Measurements from ENCODE around the gene VDAC1.

Gene VDAC1

GRCh38 chr5:134046801-134047686, 42.3 kb upstream of the VDAC1 start:
- TF ChIP-seq CTCF (conservative IDR thresholded peaks at IDR 0.05; ENCODE audit: low read depth), result no peak
- no peak for DNase-seq (ENCODE audit: low spot score)
- ChIA-PET POLR2A (ENCODE audit: low non-redundant PET) (no interaction called here), CTCF (interaction anchor here (0.6 kb wide), 1 partner anchor 17 kb away, joined by 4 read pairs; no protein-coding TSS in a partner anchor)
- H3K27ac ChIP-seq, result no peak overlapping the region; the same call in 1 of the 2 replicates

GRCh38 chr5:134046330-134046729, 41.6 kb upstream of the VDAC1 start:
- ChIA-PET POLR2A (ENCODE audit: low non-redundant PET) (no interaction called here), CTCF (no interaction called here)
- no peak for DNase-seq (ENCODE audit: low spot score)
- no peak overlapping the region for H3K27ac ChIP-seq
- no peak for TF ChIP-seq CTCF (conservative IDR thresholded peaks at IDR 0.05; ENCODE audit: low read depth)

- POLR2A ChIA-PET (ENCODE audit: low non-redundant PET), result no interaction called here
- no peak for TF ChIP-seq CTCF (conservative IDR thresholded peaks at IDR 0.05; ENCODE audit: low read depth)
- CTCF ChIA-PET, result interaction anchor here (0.6 to 5.8 kb wide), 7 partner anchors 17 to 543 kb away, joined by 3 to 219 read pairs (median 5); no protein-coding TSS in a partner anchor
- no peak for DNase-seq (ENCODE audit: low spot score)
- H3K27ac ChIP-seq, result no peak overlapping the region
Measured at GRCh38 chr5:134043793-134044792, 39.3 kb upstream of the VDAC1 start.

- TF ChIP-seq CTCF (conservative IDR thresholded peaks at IDR 0.05; ENCODE audit: low read depth), result no peak
- H3K27ac ChIP-seq, result no peak overlapping the region
- no peak for DNase-seq (ENCODE audit: low spot score)
- CTCF ChIA-PET, result interaction anchor here (0.5 to 5.8 kb wide), 6 partner anchors 11 to 925 kb away, joined by 3 to 219 read pairs (median 3); no protein-coding TSS in a partner anchor
- POLR2A ChIA-PET (ENCODE audit: low non-redundant PET), result no interaction called here
Measured at GRCh38 chr5:134041570-134042411, 37.0 kb upstream of the VDAC1 start.

- CTCF ChIA-PET, result no interaction called here
- no peak for TF ChIP-seq CTCF (conservative IDR thresholded peaks at IDR 0.05; ENCODE audit: low read depth)
- no peak for DNase-seq (ENCODE audit: low spot score)
- POLR2A ChIA-PET (ENCODE audit: low non-redundant PET), result no interaction called here
- no peak overlapping the region for H3K27ac ChIP-seq
Measured at GRCh38 chr5:134038138-134038537, 33.4 kb upstream of the VDAC1 start.

Data from RWPE1 (cell line).